Fibroblast of lung (primary cell): ENCODE results near the gene TRMT44.

Source experiments
- CTCF ChIP-seq, 2 donors: IDR thresholded peaks in 1 of 2; conservative IDR thresholded peaks in 1 of 2; 1 replicate in 1 of 2; 2 replicates in 1 of 2; pipeline ENCODE4 v1.5.1; 2011 to 2012; ENCODE audit warnings: low read length in 2 of 2, control low read depth in 1 of 2, inconsistent platforms in 1 of 2, low read depth in 1 of 2, mild to moderate bottlenecking in 1 of 2
- EZH2 ChIP-seq: IDR thresholded peaks from 2 replicates; pipeline ENCODE4 v1.5.1; 2012; ENCODE audit warnings: low read length, control low read depth, mild to moderate bottlenecking; ENCODE audit errors: missing control alignments

DNA sequence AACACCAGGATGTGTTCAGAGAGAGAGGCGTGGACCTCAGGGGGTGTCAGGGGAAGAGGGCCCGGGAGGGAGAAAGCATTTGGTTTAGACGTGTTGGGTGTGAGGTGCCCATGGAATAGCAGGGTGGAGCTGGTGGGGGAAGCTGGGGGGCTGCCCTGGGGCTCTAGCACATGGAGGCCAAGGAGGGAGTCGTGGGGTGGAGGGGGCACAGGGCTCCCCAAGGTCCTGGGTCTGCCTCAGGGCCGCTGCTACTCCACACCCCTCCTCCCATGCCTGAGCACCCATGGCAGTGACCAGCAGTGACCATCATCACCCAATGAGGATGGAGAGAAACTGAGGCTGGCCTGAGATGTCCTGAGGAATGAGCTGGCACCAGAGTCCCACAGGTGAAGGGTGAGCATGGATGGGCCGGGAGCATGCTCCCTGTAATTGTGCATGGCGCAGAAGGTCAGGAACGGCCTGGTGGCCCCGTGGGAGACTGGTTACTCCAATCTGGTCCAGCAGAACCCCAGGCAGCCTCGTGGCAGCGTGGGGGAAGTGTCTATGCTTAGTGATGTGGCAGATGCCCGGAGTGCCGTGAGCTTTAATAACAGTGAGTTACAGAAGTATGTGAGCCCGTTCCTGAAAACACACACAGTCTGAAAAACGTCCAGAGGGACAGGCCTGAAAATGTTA, 70.2 kb downstream of the TRMT44 start:
- TF ChIP-seq CTCF (conservative IDR thresholded peaks at IDR 0.05 in 1 of 2, IDR thresholded peaks at IDR 0.05 in 1 of 2; ENCODE audit: low read depth in 1 of 2, low read length in 2 of 2) (no peak), EZH2 (no peak)
